Daoy (cell line): ENCODE results near the gene FBXO17. TPM values are rescaled to one million over a fixed set of nuclear protein-coding genes. Genes with fewer than 3 reads are reported as not detected.
"Not testable (repeated sequence)": the region's sequence is repeated elsewhere in the genome, so short reads cannot be mapped to it uniquely, and the experiment has no call there.

Experiments used
- DNase-seq: peaks from one replicate; pipeline ENCODE4 v3.0.0-alpha.2; 2015; ENCODE audit warnings: low read depth
- total RNA-seq: library from RNA; depleted of rRNA; stranded (reverse); fragments of >200 nt; shearing (Covaris generic); gene quantifications from 2 replicates; pipeline ENCODE4 v1.2.3, GENCODE V29; 2014

The FBXO17 gene
- total RNA-seq, 1 experiment from 2014 or later, result 12.6 TPM

GRCh38 chr19:38945562-38946228 lies 29.8 kb downstream of the FBXO17 start:
- DNase-seq, result no peak

GRCh38 chr19:38944981-38945506 lies 30.5 kb downstream of the FBXO17 start:
- no peak for DNase-seq

- no peak for DNase-seq
Observed at GRCh38 chr19:38942471-38943181, 32.9 kb downstream of the FBXO17 start.

GRCh38 chr19:38941979-38942378 lies 33.6 kb downstream of the FBXO17 start:
- DNase-seq, result no peak

GRCh38 chr19:38941466-38941865 lies 34.1 kb downstream of the FBXO17 start:
- DNase-seq, result not testable (repeated sequence)

- DNase-seq, result no peak
Observed at GRCh38 chr19:38939957-38940356, 35.6 kb downstream of the FBXO17 start.

- DNase-seq, result no peak
Observed at GRCh38 chr19:38933544-38933943, 42.0 kb downstream of the FBXO17 start.

GRCh38 chr19:38932425-38933179 lies 42.9 kb downstream of the FBXO17 start:
- DNase-seq, result no peak

- no peak for DNase-seq
Observed at GRCh38 chr19:38931521-38931793, 44.1 kb downstream of the FBXO17 start.

GRCh38 chr19:38930776-38931520 lies 44.6 kb downstream of the FBXO17 start, which contains the start of gene MRPS12:
Gene MRPS12, plus strand, starts transcription at chr19:38930944. Its CDS starts 351 bp downstream, at chr19:38931295.
- DNase-seq, result peak; percentile 100

GRCh38 chr19:38929929-38930775 lies 45.4 kb downstream of the FBXO17 start, which contains the start of gene SARS2:
Gene SARS2, minus strand, starts transcription at chr19:38930763. Its CDS starts 27 bp downstream, at chr19:38930736.
- peak; percentile 95 for DNase-seq

GRCh38 chr19:38928391-38929001 lies 47.0 kb downstream of the FBXO17 start:
- DNase-seq, result no peak

GRCh38 chr19:38924388-38924787 lies 51.2 kb downstream of the FBXO17 start:
- DNase-seq, result no peak

- DNase-seq, result no peak
Observed at GRCh38 chr19:38922482-38922881, 53.1 kb downstream of the FBXO17 start.

GRCh38 chr19:38921420-38922274 lies 53.9 kb downstream of the FBXO17 start:
- no peak for DNase-seq

GRCh38 chr19:38920602-38921419 lies 54.7 kb downstream of the FBXO17 start:
- no peak for DNase-seq

GRCh38 chr19:38919837-38920601 lies 55.5 kb downstream of the FBXO17 start:
- DNase-seq, result no peak

GRCh38 chr19:38918526-38918925 lies 57.0 kb downstream of the FBXO17 start:
- no peak for DNase-seq
